Stimulated activated CD4-positive, alpha-beta T cell treated with anti-CD3 and anti-CD28 coated beads, Interleukin-15, amount 100 ng/mL, for 48 hours (primary cell): ENCODE measurements around the gene PDLIM1.

Experiments
- DNase-seq, 2 donors: peaks; one replicate each; pipeline ENCODE4 v3.0.0-alpha.2; 2020; ENCODE audit warnings: low read depth in 2 of 2

PDLIM1 gene

DNA sequence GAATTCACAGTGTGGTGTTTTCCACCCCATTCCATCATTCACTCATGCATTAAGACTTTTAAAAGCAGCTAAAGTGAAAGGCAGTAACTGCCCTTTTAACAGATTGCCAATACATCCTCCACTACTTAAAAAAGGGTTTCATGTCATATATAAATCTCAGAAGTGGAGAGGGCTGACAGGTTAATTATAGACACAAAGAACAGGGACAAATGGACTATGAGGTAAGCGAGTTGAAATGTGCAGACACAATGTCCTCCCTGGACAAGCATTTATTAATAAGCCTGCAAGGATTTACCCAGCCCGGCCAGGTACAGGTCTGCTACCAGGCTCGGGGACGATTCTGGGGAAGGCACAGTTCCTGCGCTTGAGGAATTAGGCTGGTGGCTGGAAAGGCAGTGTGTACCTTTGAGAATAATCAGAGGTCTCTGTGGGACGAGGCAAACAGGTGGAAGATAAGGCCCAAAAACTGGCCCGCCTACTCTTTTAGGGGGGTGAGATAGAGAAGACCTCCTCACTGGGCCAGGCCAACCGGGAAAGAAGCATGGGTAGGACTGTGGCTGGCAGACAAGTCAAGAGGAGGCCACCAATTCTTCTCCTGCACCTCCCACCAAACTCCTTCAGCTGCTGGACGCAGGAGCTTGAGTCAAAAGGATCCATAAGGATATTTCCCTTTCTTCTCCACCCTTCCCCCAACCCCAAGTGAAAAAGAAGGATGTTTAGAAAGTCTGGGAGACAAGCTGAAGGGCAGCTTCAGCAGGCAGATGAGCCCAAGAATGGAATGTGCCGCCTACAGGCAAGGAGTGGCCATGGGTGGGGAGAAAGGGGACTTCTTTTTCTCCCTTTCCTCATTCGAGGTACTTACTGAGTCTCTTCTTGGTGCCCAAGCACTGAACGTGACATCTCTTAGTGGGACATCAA lies 1.5 kb downstream of the PDLIM1 start:
- no peak for DNase-seq

DNA sequence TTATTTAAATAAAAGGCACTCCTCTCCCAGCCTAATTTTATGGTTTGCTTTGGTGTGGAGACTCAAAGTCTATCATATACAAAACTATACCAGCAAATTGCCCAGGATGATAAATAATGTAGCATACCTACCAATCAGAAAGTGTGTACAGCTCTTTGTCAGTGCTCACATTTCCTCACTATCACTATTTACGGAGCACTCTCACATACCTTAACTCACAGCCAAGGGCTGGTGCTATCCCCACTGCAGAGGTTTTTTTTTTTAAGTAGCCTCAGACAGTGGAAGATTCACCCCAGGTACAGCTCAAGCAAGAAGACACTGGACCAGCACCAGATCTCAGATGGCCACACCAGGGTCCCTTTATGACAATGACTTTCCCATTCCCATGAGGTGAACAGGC lies 2.5 kb downstream of the PDLIM1 start:
- no peak for DNase-seq

DNA sequence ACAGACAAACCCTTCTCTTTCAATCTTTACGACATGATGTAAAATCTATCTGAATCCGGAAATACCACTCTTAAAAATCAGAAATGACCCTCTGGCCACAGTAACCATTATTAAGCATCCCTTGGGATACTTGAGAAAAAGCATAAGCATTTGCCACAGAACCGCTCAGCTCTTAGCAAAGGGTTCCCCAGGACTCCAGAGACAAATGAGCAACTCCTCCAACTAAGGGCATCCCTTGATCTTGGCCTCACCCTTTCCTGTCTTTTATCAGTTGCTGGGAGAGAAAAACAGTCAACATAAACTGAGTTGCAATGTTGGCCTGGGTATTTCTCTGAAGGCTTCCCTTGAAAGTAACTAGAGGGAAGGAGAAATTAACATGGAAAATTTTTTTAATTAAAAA lies 3.5 kb downstream of the PDLIM1 start:
- DNase-seq, result no peak

DNA sequence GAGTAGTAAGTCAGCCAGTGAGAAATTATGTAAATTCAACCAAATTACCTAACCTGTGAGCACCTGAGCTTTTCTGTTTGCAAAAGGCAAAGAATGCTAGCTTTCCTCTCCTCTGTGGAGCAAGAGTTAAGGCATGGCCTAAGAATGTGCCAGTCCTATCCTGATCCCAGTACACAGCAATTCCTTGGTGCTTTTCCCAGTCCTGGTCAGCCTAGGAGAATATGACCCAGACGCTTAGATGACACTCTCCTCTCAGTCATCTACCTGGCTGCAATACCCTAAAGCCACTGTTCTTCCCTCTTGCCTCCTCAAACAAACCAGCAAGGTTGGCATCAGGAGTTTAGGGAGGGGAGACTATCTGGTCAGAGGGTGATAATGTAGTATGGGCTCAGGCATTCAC lies 4.1 kb downstream of the PDLIM1 start:
- DNase-seq, result no peak

DNA sequence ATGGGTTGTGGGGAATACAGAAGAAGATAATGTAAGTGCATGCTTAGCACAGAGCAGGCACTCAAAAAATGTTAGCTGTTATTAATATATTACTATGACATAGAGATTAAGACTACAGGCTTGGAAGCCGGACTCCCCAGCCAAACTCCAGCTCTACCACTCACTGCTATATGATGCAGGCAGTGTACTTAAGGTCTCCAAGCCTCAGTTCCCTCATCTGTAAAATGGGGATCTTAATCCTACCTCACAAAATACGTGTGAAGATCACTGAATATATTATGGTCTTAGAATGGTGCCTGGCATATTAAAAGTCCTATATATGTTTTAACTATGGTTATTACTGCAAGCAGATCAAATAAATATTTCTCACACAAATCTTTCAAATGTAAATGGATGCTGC lies 5.2 kb downstream of the PDLIM1 start:
- DNase-seq, result no peak

DNA sequence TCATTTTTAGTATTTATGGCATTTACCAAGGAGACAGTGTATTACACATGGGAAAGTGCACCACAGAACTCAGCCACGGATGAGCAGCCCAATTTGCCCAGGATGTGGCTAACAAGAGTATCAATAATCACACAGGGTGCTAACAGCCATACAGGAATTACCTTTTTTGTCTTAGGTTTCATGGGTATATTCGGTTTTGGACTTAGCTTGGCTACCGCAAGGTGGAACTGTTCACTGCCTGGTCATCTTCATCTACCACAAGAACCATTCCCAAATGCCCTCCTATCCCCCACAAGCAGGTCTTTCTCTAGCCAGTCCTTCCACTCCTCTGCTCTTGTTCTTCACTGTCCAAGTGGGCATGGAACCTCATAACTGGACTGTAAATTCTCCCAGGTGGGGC lies 6.0 kb downstream of the PDLIM1 start:
- no peak for DNase-seq

DNA sequence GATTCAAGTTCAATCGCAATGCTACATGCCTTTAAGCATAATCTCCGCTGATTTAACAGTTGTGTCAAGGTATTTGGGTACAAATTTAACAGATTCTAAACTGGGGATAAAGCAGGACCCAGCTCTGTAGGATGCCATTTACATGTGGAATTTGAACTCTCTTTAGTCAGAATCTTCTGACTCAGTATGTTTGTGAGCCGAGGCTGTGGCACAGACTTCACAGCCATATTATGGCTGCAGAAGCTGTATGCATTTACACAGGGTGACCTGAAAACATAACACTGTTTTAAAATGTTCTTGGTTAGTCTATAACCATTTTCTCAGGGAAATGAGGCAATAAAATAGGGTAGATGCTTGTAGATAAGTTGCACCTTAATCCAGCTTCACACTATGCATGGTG lies 8.7 kb downstream of the PDLIM1 start:
- DNase-seq, result no peak

DNA sequence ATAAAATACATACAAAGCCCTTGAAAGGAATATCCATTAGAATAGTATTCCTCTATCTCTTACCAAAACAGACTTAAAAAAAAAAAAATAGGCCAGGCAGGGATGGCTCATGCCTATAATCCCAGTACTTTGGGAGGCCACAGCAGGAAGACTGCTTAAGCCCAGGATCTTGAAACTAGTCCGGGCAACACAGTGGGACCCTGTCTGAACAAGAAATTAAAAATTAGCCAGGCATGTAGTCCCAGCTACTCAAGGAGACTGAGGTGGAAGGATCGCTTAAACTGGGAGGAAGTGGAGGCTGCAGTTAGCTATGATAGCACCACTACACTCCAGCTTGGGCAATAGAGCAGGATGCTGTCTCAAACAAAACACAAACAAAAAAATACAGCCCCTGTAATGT lies 9.6 kb downstream of the PDLIM1 start:
- DNase-seq, result no peak

DNA sequence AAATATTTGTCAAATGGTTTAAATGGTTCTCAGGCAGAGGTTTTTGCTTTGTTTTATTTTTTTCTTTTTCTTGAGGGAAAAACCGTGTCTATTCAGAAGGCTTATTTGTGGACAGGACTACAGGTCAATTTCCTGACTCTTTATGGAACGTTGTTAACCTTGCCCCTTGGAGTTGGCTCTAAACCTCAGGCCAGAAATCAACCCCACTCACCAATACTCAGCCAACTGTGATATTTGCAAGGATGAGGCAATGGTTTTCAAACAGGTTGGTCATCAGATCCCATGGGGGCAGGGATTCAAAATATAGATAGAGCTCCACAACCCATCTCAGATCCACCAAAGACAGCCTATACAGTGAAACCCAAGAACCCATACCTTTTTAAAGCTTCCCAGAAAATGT lies 10.2 kb downstream of the PDLIM1 start:
- no peak for DNase-seq

DNA sequence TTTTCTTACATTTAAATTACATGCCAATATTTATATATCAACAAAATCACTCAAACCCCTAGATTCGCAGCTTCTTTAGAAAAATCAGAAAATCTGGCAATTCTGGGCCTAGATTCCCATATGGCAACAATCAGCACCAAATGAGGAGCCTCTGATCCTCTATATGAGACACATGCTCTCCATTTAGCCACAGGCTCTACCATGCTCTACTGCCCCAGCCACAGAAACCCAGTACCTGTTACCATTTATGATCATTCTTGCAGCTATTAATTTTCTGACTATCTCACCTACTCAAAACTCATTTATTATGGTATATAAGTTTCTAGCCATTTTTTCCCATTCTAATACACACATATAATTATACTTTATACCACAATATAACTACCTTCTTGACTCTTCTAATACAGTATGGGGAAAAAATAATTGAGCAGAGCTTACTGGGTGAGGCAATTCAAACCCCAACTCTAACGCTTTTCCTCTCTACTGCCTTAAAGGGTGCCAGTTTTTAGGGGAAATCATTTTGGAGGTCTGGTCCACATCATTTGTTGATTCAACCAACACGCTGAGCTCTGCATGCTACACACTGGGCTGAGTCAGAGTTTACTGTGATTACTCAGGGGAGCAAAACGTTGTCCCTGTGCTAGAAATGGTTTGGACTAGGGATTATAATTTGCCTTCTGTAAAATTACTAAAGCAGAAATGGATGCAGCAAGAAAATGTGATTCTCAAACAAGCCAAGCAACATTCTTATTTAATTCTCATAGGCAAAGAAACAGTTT lies 11.6 kb downstream of the PDLIM1 start:
- DNase-seq, result no peak

DNA sequence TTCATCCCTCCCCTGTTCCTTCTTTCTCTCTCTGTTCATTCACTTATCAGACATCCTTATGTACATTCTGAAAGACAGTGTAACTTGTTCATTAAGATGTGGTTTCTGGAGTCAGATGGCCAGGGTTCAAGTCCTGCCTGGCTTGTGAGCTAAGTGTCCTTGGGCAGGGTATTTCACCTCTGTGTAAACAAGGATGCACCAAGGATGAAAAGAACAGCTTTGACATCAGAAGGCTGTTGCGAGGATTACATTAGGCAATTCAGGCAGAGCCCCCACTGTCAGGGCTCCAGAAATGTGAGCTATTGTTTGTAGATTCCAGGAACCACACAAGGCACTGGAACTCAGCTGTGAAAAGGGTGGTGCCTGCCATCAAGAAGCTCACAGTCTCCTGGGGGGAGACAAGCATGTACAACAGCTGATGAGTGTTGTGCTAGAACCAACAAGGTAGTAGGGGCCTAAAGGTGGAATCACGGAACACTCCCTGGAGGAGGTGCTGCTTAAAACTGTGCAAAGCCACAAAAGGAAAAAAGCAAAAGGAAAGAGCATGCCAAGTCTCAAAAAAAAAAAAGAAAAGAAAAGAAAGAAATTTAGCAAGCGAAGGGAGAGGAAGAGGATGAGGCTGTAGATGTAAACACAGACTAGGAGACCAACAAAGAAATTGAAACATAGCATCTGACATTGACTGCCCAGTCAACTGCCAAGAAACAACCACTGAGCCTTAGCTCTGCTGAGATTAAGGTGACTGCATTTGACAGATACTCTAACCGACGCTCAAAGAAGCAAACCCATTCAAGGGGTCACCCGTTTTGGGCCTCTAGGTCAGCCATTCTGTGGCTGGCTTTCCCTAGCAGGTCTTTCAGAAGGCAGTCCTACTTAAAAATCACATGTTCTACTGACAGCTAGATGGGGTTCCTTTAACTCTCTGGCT lies 12.5 kb downstream of the PDLIM1 start:
- no peak for DNase-seq

DNA sequence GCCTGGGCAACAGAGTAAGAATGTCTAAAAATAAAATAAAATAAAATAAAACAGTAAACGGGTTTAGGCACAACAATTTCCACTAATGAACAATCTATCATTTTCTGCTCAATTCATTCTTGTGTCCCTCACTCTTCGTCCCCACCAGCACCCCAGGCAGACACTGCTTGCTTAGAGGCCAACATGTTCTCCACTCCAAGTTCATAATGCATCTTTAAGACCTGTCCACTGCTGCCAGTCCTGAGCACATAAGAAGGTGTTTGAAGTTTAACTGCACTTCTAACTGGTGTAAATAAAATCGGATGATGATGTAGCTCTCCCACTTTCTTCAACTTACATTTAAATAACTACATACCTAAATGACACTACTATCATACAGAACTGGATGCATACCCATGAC lies 13.2 kb downstream of the PDLIM1 start:
- no peak for DNase-seq

DNA sequence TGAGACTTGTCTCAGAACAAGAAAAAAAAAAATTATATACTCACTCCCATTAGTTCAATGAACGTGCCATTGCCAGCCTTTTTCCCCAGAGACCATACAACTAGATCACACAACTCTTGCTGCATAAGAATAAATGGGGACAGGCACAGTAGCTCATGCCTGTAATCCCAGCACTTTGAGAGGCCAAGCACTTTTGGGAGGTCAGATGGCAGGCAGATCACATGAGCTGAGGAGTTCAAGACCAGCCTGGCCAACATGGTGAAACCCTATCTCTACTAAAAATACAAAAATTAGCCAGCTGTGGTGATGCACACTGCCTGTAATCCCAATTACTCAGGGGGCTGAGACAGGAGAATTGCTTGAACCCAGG lies 13.6 kb downstream of the PDLIM1 start:
- no peak for DNase-seq

DNA sequence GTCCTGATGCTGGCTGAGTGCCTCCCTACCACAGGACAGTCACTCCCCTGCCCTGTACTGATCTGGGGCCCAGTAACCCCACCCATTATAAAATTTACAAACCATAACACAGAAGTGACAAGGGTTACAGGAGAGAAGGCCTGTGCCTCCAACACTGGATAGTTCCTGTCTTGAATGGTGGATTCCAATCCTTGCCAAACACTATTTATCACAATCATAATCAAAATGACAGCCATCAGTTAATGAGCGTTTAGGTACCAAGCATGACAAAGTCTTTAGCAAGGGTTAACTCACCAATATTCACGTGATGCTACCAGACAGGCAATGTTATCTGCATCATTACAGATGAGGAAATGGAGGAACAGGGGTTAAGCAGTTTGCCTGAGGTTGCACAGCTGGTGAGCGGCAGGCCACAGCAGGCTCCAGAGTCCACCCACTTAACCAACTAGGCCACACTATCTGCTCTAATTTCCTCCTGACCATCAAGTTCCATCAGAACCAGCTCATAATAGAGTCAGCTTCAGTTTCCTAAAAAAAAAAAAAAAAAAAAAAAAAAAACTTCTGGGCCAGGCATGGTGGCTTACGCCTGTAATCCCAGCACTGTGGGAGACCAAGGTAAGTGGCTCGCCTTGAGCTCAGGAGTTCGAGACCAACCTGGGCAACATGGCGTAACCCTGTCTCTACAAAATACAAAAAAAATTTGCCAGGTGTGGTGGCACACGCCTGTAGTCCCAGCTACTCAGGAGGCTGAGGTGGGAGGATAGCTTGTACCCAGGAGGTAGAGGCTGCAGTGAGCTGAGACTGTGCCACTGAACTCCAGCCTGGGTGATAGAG lies 14.2 kb downstream of the PDLIM1 start:
- no peak for DNase-seq

DNA sequence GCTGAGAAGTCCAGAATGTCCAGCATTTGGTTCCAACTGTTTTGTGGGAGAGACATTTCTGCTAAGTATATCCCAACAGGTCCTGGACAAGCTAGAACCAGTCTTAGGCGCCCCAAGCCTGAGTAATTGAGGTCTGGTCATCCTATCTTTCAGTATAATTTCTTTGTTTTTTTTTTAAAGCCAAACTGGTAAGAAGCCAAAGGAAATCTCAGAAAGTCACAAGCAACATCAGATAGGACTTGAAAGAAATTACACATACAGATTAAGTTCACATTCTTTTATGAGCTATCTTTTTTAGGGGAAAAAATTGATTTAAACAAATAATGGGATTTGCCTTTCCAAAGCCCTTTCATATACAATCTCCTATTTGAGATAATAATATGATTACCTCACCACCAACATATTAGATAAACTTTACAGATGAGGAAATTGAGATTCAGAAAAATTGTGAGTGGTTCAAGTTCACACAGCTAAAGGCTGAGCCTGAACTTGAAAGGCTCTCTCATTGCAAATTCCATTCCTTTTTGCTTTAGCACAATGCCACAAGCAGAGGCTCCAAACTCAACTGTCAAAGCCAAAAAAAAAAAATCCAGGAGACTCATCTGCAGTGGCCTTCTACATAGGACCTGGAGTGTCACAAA lies 15.0 kb downstream of the PDLIM1 start:
- DNase-seq, result no peak

DNA sequence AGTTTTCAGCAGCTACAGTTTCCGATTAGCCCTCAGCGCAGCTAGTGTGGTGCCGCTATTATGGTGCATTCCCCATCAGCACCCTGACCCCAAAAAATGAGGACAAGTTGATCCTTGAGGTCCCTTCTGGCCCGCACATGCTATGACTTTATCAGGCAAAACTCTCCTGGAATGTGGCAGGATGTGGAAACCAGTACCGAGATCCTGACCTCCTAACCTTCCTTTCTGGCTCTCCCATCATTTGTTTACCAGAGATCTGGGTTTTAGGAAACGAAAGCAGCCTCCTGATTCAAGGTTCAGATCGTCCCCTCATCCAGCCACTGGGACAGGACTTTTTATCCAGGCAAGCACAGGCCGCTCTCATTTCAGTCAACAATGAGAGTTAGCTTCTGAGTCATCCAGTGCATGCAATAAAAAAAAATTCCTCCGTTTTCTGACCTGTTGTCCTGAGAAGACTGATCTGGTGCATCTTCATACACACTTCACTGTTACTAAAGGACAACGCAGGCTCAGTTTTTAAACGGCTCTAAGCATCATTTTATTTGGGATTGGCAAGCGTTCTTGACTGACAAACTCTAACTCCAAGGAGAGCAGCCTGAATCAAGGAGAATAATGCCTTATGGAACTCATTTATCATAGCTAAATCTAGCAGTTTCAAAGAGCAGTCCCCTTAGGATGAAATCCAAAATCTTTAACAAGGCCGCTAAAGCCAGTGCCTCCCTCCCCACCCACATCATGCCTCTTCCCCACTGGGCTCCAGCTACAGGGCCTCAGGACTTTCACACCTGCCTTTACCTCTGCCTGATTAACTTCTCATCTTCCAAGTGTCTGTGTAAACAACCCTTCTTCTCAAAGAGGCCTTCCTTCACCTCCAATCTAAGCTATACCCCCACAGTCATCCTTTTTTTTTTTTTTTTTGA lies 17.1 kb downstream of the PDLIM1 start:
- no peak for DNase-seq

DNA sequence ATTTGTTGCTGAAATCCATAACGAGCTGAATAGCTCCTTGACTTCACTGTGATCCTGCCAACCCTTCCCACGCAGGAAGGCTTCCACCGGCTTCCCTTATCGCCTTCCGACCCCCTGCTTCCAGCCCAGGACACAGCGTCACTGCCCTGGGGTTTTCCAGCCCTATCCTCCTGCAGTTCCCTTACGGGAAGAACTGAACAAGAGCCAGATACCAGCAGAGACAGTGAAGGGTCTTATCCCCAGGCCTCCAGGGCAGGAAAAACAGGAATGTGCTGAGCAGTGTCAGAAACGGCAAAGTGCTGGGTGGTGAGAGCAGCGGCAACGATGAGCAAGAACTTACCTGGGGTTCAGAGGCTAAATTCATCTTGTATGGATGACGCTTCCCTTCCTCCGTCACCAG lies 22.4 kb downstream of the PDLIM1 start:
- DNase-seq, result no peak

DNA sequence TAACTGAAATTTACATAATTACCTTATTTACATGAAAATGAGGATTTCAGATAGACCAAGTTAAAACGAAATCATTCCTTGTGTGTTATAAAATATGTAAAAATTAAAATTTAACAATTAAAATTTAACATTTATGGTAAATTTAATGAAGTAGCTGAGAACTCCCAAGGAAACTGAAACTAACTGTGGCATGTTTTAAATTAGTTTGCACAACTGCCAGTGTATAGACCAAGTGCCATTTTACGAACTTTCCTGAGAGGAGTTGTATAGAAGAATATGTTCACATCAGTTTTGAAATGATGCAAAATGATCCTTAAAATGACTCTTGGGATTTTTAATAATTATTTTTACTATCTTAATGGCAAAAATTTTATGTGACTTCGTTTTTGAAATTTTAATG lies 23.6 kb downstream of the PDLIM1 start:
- DNase-seq, result no peak

DNA sequence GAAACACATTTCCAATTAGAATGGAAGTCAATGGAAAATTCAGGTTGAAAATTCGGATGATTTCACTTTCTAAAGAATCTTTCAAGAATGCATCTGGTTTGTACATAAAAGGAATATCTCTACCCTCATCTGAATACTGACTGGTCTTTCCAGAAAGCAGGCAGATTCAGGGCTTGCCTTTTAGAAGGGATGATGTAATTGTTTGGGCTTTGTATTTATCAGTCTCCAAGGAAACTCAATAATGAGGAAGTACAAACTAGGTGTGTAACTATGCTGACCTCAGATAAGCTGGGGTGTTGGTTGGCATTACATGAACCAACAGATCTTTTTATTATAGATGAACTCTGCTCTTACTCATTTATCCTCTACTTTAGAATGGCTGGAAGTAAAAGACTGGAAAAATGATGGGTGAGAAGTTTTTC lies 24.1 kb downstream of the PDLIM1 start:
- no peak for DNase-seq

DNA sequence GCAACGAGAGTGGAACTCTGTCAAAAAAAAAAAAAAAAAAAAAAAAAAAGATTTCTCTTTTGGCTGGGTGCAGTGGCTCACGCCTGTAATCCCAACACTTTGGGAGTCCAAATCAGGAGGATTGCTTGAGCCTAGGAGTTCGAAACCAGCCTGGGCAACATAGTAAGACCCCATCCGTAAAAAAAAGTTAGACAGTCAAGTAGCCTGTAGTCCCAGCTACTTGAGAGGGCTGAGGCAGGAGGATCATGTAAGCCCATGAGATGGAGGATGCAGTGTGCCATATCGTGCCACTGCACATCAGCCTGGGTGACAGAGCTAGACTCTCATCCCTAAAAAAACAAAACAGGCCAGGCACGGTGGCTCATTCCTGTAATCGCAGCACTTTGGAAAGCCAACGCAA lies 25.2 kb downstream of the PDLIM1 start:
- no peak for DNase-seq
